Left ventricle myocardium superior (tissue), 1 donor: ENCODE measurements around the gene PTCHD4. TPM values are rescaled to one million over a fixed set of nuclear protein-coding genes. Genes with fewer than 3 reads are reported as not detected.
"Not testable (repeated sequence)": the region's sequence is repeated elsewhere in the genome, so short reads cannot be mapped to it uniquely, and the experiment has no call there.

Experiments
- ATAC-seq: fragments of 200-7000 bp; cut with Tn5 transposase; one replicate; pipeline ENCODE4 v1.9.1; 2020; ENCODE audit warnings: mild to moderate bottlenecking, moderate library complexity
- DNase-seq: peaks from one replicate; pipeline ENCODE4 v3.0.0-alpha.2; 2020
- intact Hi-C: fragments of 100-400 bp; cut with micrococcal nuclease; formaldehyde crosslinking; loops from one replicate; pipeline ENCODE4 v1.11.0; 2022
- long read RNA-seq: library from polyadenylated mRNA; unstranded; transcript quantifications from one replicate; pipeline ENCODE4 v2.0.0, GENCODE V29; 2021
- total RNA-seq: library from RNA; stranded (reverse); fragmentation: NEBNext Ultra II Directional; extraction: Animal tissue kit (Norgen Biotek cat#: 25700); gene quantifications from one replicate; pipeline ENCODE4 v1.2.1, GENCODE V29; 2021
- donor health status: DM: no; HTN: yes; CAD: no; lungs with severe emphysema.

Gene PTCHD4
- 0.79 TPM for total RNA-seq
- long read RNA-seq, partial matches to known transcripts: 0 of 1 reads
- long read RNA-seq, other reads (novel, unspliced or antisense): 1 of 1 reads

GRCh38 chr6:48111143-48111506, at the start of gene PTCHD4:
Gene PTCHD4 (minus strand): TSS chr6:48111197. CDS start chr6:48068957, 42,240 bp downstream.
- no peak for DNase-seq
- ATAC-seq: no peak
- intact Hi-C loops: no loop called here

DNA sequence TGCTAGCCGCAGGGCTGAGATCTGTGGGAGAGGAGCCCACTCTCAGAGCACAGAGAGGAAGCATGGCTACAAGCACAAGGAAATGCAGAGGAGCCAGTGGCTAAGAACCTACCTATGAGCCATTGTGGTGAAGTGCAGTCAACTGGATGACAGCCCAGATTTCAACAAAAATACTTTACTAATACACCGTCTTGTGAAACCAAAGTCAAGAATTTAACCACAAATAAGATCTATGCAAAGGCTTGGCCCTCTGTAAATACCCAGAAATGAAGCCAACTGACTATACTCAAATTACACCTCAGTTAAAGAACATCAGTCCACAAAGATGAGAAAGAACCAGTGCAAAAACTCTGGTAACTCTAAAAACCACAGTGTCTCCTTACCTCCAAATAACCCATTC, 40.1 kb upstream of the PTCHD4 start:
- intact Hi-C loops: no loop called here
- DNase-seq (no peak), ATAC-seq (no peak)

DNA sequence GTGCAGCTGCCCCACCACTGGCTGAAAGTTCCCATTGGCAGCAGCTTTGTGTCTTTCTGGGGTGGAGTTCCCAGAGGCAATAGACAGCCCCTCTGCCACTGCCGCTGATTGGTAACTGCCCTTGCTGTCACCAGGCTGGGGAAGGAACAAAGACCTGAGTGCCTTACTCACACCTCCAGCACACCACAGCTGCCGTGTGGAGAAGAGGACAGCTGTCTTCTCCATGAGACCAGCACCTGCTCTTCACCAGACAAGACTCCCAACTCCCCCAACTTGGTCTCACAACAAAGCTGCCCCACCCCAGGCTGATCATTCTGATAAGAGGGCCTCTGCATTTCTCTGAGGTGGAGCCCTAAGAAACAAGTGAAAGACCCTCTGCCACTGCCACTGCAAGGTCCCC, 39.7 kb upstream of the PTCHD4 start:
- no peak for ATAC-seq
- DNase-seq: no peak
- intact Hi-C loops: no loop called here

GRCh38 chr6:48147051-48147450, 36.1 kb upstream of the PTCHD4 start:
- no peak for DNase-seq
- intact Hi-C loops: no loop called here
- no peak for ATAC-seq

- no peak for ATAC-seq
- intact Hi-C loops: no loop called here
- DNase-seq: no peak
Measured at GRCh38 chr6:48144021-48144420, 33.0 kb upstream of the PTCHD4 start.

DNA sequence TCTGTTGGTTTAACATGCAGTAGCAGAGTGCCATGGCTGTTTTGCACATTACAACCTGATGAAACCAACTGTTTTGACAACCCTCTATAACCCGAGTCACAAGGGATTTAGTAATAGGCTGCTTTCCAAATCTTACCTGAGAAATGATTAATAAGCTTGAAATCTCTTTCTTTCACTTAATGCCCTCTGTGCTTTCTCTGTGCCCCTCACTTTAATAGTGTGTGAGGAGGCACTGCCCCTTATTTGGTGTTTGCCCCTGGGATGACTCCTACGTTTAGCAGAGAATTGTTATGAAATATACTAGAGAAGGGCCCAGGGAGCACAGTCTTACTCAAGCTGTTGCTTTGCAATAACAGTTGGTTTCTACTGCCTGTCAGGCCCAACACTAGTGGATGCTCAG, 31.0 kb upstream of the PTCHD4 start:
- no peak for DNase-seq
- ATAC-seq: no peak
- intact Hi-C loops: no loop called here

DNA sequence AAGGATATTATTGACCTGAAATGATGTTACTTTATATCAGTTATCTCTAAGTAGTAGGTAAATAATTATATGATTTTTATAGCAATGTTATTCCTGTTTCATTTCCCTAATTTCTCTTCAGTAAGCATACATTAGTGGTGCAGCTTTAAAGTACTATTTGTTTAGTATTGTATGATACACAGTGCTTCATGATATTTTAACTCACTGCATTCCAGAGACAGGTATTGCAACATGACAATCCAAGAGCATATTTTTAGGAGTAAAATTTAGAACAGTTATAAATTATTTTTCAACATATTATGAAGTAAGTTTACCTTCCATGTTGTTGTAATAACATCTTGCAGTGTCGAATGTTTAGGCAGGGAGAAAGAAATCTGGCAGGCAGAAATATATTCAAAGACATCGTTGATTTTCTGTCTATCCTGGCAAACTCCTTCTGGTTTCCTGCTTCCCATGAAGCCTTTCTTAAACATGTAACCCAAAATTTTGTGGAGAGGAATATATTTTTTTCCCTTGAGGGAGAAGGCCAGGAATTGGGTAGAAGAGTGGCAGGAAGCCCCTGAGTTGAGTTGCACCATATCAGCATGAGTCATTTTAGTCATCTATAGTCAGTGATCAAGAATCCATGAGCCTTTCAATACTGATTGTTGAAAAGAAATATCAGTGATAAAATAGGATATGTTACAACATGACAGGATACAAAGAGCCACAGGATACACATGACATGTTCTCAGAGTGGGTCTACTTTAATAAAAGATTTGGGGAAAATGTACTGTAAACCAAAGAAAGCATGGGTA, 29.0 kb upstream of the PTCHD4 start:
- DNase-seq: no peak
- intact Hi-C loops: no loop called here
- no peak for ATAC-seq

DNA sequence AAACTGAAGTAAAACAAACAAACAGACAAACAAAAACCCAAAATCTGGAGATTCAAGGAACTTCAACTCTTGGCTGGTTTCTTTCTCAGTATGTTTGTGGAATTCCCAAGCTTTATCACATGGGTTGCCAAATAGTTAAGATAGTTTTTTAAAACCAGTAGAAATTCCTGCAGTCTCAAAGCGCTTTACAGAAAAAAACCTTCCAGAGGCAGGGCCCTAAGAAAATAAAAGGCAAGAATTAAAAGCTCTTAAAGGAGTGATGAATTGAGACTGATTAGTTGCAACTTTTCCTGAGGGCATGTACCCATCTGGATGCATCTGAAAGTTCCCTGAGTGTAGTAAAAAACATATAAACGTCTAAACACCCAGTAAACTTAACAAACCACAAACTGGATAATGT, 25.9 kb upstream of the PTCHD4 start:
- ATAC-seq: no peak
- intact Hi-C loops: no loop called here

DNA sequence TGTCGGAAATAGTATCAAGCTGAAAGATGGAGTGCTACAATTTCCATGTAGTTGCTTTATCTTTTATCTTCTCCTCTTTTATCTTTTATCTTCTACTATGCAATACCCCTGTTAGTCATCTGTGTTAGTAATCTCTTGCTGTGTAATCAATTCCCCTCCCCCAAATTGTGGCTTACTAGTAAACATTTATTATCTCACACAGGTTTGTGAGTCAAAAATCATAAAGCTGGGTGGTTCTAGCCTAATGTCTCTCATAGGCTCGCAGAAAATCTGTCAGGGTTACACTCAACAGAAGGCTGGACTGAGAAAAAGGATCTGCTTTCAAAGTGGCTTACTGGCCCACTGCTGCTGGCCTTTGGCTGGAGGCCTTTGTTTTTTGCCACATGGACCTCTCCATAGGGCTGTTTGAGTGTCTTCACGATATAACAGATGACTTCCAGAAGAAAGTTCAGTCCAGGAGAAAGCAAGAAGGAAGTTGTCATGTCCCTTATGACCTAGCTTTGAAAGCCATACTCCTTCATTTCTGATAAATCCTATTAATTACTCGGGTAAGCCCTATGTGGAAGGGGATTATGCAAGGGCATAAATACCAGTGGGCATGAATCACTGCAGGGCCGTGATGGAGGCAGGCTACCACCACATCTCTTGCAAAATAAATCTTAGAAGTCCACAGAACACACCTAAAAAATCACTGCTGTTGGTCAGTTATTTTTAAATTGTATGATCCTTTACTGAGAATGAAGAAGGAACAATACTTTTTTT, 24.5 kb upstream of the PTCHD4 start:
- intact Hi-C loops: no loop called here
- ATAC-seq (no peak), DNase-seq (no peak)

More for the DNA sequence above, 25.9 kb upstream of the PTCHD4 start:
- no peak for DNase-seq

DNA sequence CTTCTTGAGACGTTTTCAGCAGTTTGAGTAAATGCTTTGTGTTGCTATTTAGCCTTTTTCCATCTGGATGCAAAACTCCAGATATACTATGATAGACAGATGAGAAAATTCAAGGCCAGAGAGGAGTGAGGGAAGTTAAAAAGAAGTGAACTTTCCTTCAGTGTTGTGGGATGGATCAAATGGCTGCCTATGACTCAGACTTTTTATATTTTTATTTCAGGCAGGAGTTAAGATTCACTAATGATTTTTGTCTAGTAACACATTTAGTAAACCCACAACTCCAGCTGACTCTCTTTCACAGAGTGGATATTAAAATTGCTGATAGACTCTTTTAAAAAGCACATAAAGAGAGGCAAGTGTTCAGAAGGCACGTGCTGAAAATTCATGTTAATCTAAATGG, 23.2 kb upstream of the PTCHD4 start:
- intact Hi-C loops: no loop called here
- ATAC-seq: no peak
- no peak for DNase-seq

GRCh38 chr6:48123601-48124000, 12.6 kb upstream of the PTCHD4 start:
- no peak for DNase-seq
- intact Hi-C loops: no loop called here
- ATAC-seq: no peak

GRCh38 chr6:48121983-48122749, 11.2 kb upstream of the PTCHD4 start:
- ATAC-seq, intact Hi-C loops, DNase-seq: not testable (repeated sequence)

DNA sequence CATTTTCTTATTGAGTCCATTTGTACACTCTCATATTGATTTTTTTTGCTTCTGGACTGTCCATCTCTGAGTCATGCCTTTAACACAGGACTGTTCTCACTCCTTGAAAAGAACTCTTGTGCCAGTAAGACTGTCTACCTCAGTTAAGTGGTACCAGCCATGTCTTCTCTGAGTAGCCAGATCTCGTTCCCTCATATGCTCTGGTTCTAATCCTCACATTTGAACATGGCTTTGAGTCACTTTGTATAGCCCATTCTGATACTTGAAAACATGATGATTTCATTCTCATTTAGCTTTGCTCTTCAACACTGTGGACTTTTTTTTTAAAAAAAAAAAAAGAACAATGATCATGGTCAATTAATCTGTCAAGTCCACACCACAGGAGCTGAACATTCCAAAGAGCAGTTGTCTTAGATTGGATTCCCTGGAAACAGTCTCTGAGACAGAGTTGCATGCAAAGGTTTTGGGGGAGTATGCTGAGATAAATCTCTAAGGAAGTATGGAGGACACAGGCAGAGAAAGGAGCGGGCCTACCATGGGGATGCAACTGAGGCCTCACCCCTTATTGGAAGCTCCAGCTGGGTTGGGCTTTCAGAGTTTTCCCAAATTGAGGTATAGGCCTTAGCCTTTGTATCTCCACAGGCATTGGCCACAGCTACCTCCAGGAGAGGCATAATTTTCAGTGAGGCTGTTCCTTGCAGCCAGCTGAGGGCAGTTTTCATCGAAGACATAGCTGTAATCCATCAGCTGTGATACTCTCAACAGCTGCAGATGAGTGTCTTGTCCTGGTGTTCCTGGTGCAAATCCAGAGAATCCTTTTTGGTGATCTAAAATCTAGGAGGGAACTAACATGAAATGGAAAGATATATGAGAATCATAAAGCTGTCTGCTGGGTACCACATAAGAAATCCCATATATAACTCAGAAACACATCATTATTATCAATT, 6.0 kb upstream of the PTCHD4 start:
- no peak for ATAC-seq
- intact Hi-C loops: no loop called here
- DNase-seq: no peak

DNA sequence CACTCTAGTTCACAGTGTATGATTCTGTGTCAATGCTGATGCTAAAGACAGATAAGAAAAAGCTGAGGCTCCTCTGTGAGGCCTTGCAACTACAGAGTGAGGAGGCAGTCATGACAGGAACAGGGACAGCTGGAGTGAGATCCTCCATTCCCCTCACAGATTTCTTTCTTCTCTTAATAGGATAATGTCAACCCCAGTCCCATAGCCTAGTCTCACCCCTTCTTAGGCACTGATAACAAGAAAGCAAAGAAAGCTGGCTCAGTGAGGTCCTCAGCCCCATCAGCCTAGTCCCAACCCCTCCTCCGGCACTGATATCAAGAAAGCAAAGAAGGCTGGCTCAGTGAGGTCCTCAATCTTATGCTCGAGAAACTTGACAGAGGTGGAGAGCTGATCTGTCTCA, 2.1 kb upstream of the PTCHD4 start:
- intact Hi-C loops: no loop called here
- ATAC-seq: no peak

DNA sequence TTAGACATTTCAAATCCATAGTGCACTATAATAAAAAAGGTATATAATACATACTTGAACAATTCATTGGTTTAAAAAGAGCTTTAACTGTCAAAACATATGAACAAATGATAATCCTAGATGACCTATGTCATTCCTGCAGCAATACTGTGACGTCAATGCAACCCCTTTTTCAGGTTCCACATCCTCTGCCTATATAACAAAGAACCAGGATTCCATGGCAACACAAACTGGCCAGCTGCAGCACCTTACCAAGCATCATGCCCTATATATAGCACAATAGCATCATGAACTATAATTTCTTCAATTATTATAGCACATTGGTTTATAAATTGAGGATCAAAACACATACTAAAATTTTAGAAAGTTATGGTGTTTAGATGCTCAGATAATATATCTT, 578 bp upstream of the PTCHD4 start:
- intact Hi-C loops: no loop called here
- DNase-seq: no peak
- no peak for ATAC-seq

More for the DNA sequence above, 2.1 kb upstream of the PTCHD4 start:
- DNase-seq: no peak

DNA sequence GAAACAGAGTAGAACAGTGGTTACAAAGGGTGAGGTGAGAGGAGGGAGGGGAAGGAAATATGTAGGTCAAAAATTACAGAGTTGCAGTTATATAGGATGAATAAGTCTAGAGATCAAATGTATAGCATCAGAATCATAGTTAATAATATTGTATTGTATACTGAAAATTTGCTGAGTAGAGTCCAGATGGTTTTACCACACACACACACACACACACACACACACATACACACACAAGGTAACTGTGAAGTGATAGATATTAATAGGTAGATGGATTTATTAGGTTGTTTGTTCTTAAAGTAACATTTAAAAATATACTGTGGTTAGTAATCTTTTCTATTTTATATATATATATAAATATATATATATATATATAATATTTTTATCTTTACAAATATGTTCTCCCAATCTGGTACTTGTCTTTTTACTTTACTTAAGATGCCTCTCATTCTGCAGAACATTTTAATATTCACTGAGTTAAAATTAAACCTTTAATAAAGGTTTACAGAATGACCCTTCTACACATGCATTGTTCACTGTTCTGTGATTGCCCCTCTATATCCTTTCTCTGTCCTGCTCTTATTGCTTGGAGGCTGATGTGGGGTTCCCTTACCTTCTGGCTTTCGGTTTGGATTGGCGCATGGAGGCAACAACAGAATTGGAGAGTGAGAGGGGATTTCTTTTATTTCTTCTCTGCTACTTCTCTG, 408 bp downstream of the PTCHD4 start:
- ATAC-seq (no peak), DNase-seq (no peak)
- intact Hi-C loops: no loop called here

- intact Hi-C loops: no loop called here
- DNase-seq (no peak), ATAC-seq (no peak)
Measured at GRCh38 chr6:48109944-48110343, 1.1 kb downstream of the PTCHD4 start.
